Neural progenitor cell (in vitro differentiated cells): ENCODE data around the gene CCR7. TPM values are rescaled to one million over a fixed set of nuclear protein-coding genes. Genes with fewer than 3 reads are reported as not detected.

ENCODE experiments used
- DNase-seq: peaks from one replicate; pipeline ENCODE4 v3.0.0-alpha.2; 2016; ENCODE audit warnings: low spot score
- H2AFZ ChIP-seq: fragments of 200-600 bp; sonication (generic); replicated peaks from 2 replicates; pipeline ENCODE4 v1.6.1; 2016; ENCODE audit warnings: antibody characterized with exemption
- H3F3A ChIP-seq: fragments of 200-600 bp; sonication (generic); 2 replicates; pipeline ENCODE4 v1.6.1; 2016; ENCODE audit warnings: antibody characterized with exemption, low read depth
- H3K27ac ChIP-seq: fragments of 200-600 bp; sonication (generic); 2 replicates; pipeline ENCODE4 v1.5.1; 2016; ENCODE audit warnings: mild to moderate bottlenecking
- H3K27me3 ChIP-seq: fragments of 200-600 bp; sonication (generic); 2 replicates; pipeline ENCODE4 v1.6.1; 2016; ENCODE audit warnings: mild to moderate bottlenecking, moderate library complexity
- H3K36me3 ChIP-seq: fragments of 200-600 bp; sonication (generic); 2 replicates; pipeline ENCODE4 v1.5.1; 2016
- H3K4me1 ChIP-seq: fragments of 200-600 bp; sonication (generic); 2 replicates; pipeline ENCODE4 v1.6.1; 2016; ENCODE audit warnings: mixed run types
- H3K4me2 ChIP-seq: fragments of 200-600 bp; sonication (generic); 2 replicates; pipeline ENCODE4 v1.6.1; 2016
- H3K4me3 ChIP-seq: fragments of 200-600 bp; sonication (generic); 2 replicates; pipeline ENCODE4 v1.5.1; 2016
- H3K79me2 ChIP-seq: fragments of 200-600 bp; sonication (generic); 2 replicates; pipeline ENCODE4 v1.6.1; 2016; ENCODE audit warnings: low read depth
- H3K9ac ChIP-seq: fragments of 200-600 bp; sonication (generic); 2 replicates; pipeline ENCODE4 v1.6.1; 2016
- H3K9me3 ChIP-seq: fragments of 200-600 bp; sonication (generic); 2 replicates; pipeline ENCODE4 v1.5.1; 2016; ENCODE audit warnings: low read depth
- H4K20me1 ChIP-seq: fragments of 200-600 bp; sonication (generic); 2 replicates; pipeline ENCODE4 v1.6.1; 2016; ENCODE audit warnings: low read depth
- H3K27ac Mint-ChIP-seq: 3 replicates; pipeline ENCODE4 v1.8.0; 2021; ENCODE audit warnings: mixed read lengths
- H3K27me3 Mint-ChIP-seq: 2 replicates; pipeline ENCODE4 v1.8.0; 2022; ENCODE audit warnings: low read depth, mild to moderate bottlenecking, inconsistent platforms, moderate library complexity, mixed read lengths; ENCODE audit not compliant: insufficient read depth
- H3K36me3 Mint-ChIP-seq: 3 replicates; pipeline ENCODE4 v1.8.0; 2021; ENCODE audit warnings: mixed read lengths
- H3K4me1 Mint-ChIP-seq: 3 replicates; pipeline ENCODE4 v1.8.0; 2021; ENCODE audit warnings: mixed read lengths
- H3K4me3 Mint-ChIP-seq: 3 replicates; pipeline ENCODE4 v1.8.0; 2021; ENCODE audit warnings: mild to moderate bottlenecking, moderate library complexity, mixed read lengths
- H3K9me3 Mint-ChIP-seq: 3 replicates; pipeline ENCODE4 v1.8.0; 2020; ENCODE audit warnings: mixed read lengths
- EZH2 ChIP-seq: fragments of 200-600 bp; sonication (generic); IDR thresholded peaks from 2 replicates; pipeline ENCODE4 v1.6.1; 2017; ENCODE audit warnings: antibody characterized with exemption, mild to moderate bottlenecking, moderate library complexity
- EZH2phosphoT487 ChIP-seq: fragments of 200-600 bp; sonication (generic); IDR thresholded peaks from 2 replicates; pipeline ENCODE4 v1.6.1; 2017; ENCODE audit warnings: antibody characterized with exemption
- total RNA-seq: library from RNA; depleted of rRNA; stranded (reverse); fragments of >200 nt; gene quantifications from 2 replicates; pipeline ENCODE4 v1.2.3, GENCODE V29; 2015; ENCODE audit warnings: low replicate concordance
- TF ChIP-seq, protein P1 (sequence below): fragments of 200-600 bp; sonication (generic); IDR thresholded peaks from 2 replicates; pipeline ENCODE4 v1.5.1; 2017; ENCODE audit warnings: antibody characterized with exemption, mild to moderate bottlenecking

CCR7 gene
- total RNA-seq, 1 donor from 2014 or later, result not detected

DNA sequence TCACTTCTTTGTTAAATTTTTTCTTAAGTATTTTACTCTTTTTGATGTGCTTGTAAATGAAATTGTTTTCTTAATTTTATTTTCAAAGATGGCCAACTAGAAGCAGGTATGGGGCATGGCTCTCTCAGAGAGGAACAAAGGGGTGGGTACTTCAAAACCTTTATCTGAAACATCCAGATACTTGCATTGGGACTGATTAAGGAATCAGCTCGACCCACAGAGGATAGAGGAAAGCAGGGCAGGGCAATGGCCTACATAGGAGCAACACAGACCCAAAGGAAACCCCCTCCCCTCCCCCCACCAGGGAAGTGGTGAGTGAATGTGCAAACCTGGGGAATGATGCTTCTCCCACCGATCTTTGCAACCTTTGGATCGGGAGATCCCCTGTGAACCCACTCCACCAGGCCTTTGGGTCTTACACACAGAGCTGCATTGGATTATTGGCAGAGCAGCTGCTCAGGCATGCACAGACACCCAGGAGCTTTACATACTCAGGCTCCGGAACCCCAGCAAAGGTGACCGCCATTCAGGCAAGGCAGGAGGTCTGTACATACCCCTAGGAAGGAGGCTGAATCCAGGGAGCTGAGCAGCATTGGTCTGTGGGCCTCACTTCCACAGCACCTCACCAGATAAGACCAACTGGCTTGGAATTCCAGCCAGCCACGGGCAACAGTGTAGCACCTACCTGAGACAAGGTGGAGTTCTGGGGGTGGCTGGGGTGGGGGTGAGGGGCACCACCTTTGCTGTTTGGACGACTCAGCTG lies 3.0 kb upstream of the CCR7 start:
- H3K9me3 ChIP-seq, result peaks cover 18% of the 10 kb centered on the region
- H3K9me3 Mint-ChIP-seq, result peaks cover 6% of the 10 kb centered on the region
- no peaks in the 10 kb centered on the region for H3K36me3 ChIP-seq
- H3K27me3 Mint-ChIP-seq, result peaks cover 2% of the 10 kb centered on the region
- no peak overlapping the region for H3K27ac Mint-ChIP-seq
- no peaks in the 10 kb centered on the region for H3K79me2 ChIP-seq
- no peak for TF ChIP-seq EZH2phosphoT487
- TF ChIP-seq EZH2, result no peak
- TF ChIP-seq, protein P1, sequence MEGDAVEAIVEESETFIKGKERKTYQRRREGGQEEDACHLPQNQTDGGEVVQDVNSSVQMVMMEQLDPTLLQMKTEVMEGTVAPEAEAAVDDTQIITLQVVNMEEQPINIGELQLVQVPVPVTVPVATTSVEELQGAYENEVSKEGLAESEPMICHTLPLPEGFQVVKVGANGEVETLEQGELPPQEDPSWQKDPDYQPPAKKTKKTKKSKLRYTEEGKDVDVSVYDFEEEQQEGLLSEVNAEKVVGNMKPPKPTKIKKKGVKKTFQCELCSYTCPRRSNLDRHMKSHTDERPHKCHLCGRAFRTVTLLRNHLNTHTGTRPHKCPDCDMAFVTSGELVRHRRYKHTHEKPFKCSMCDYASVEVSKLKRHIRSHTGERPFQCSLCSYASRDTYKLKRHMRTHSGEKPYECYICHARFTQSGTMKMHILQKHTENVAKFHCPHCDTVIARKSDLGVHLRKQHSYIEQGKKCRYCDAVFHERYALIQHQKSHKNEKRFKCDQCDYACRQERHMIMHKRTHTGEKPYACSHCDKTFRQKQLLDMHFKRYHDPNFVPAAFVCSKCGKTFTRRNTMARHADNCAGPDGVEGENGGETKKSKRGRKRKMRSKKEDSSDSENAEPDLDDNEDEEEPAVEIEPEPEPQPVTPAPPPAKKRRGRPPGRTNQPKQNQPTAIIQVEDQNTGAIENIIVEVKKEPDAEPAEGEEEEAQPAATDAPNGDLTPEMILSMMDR, result no peak
- no peaks in the 10 kb centered on the region for H4K20me1 ChIP-seq
- no peak overlapping the region for H3K4me3 ChIP-seq
- no peak overlapping the region for H3K9ac ChIP-seq
- H3K27ac ChIP-seq, result no peak overlapping the region
- H2AFZ ChIP-seq, result no peak overlapping the region
- no peaks in the 10 kb centered on the region for H3K4me1 Mint-ChIP-seq
- no peaks in the 10 kb centered on the region for H3K27me3 ChIP-seq
- H3F3A ChIP-seq, result no peaks in the 10 kb centered on the region
- H3K4me3 Mint-ChIP-seq, result no peak overlapping the region
- H3K4me2 ChIP-seq, result no peak overlapping the region
- no peaks in the 10 kb centered on the region for H3K4me1 ChIP-seq
- no peak for DNase-seq
- no peaks in the 10 kb centered on the region for H3K36me3 Mint-ChIP-seq

DNA sequence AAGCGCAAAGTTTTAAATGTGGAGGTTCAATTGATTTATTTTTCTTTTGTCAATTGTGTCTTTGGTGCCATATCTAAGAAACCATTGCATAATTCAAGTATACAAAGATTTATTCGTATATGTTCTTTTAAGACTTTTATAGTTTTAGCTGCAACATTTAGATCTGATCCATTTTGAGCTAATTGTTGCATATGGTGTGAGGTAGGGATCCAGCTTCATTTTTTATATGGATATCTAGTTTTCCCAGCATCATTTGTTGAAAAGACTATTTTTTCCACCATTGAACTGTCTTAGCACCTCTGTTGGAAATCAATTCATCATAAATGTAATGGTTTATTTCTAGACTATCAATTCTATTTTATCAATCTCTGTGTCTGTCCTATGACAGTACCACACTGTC lies 2.1 kb upstream of the CCR7 start:
- Histone ChIP-seq H4K20me1 (no peaks in the 10 kb centered on the region), H3K79me2 (no peaks in the 10 kb centered on the region), H3K27ac (no peak overlapping the region), H3K4me2 (no peak overlapping the region), H3K36me3 (no peaks in the 10 kb centered on the region), H2AFZ (no peak overlapping the region), H3K4me3 (no peak overlapping the region), H3K9ac (no peak overlapping the region), H3F3A (no peaks in the 10 kb centered on the region), H3K9me3 (peaks cover 18% of the 10 kb centered on the region), H3K27me3 (no peaks in the 10 kb centered on the region), H3K4me1 (no peaks in the 10 kb centered on the region)
- Mint-ChIP-seq H3K27me3 (no peaks in the 10 kb centered on the region), H3K27ac (no peak overlapping the region), H3K9me3 (peaks cover 6% of the 10 kb centered on the region), H3K36me3 (no peaks in the 10 kb centered on the region), H3K4me1 (no peaks in the 10 kb centered on the region), H3K4me3 (no peak overlapping the region)
- TF ChIP-seq EZH2 (no peak), EZH2phosphoT487 (no peak)
- TF ChIP-seq, protein P1, result no peak
- no peak for DNase-seq

DNA sequence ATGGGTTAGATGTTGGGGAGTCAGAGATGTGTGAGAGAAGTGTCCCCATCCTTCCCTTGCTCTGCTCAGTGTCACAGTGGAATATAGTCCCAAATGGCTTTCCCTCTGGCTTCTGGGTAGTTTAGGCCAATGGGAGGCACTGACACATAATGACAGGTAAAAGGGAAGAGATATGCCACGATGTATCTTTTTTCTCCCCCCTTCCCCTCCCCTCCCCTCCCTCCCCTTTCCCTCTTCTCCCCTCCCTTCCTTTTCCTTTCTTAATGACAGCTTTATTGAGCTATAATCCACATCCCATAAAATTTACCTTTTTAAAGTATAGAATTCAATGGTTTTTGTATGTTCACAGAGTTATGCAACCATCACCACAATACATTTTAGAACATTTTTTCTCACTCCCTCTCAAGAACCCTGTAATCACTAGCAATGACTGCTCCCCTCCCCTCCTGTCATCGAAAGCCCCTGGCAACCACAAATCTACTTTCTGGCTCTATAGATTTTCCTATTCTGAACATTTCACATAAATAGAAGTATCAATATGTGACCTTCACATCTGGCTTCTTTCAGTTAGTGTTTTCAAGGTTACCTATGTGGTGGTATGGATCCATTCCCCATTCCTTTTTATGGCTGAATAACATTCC lies 617 bp upstream of the CCR7 start:
- H3K27ac ChIP-seq, result no peak overlapping the region
- Mint-ChIP-seq H3K27ac (no peak overlapping the region), H3K36me3 (no peaks in the 10 kb centered on the region), H3K27me3 (no peaks in the 10 kb centered on the region), H3K4me3 (no peak overlapping the region), H3K4me1 (peaks cover 3% of the 10 kb centered on the region), H3K9me3 (peaks cover 6% of the 10 kb centered on the region)
- no peaks in the 10 kb centered on the region for H3F3A ChIP-seq
- no peak overlapping the region for H2AFZ ChIP-seq
- peaks cover 5% of the 10 kb centered on the region for H3K4me1 ChIP-seq
- no peaks in the 10 kb centered on the region for H3K27me3 ChIP-seq
- TF ChIP-seq EZH2phosphoT487 (no peak), EZH2 (no peak)
- TF ChIP-seq, protein P1, result no peak
- H3K9ac ChIP-seq, result no peak overlapping the region
- no peak overlapping the region for H3K4me3 ChIP-seq
- H4K20me1 ChIP-seq, result no peaks in the 10 kb centered on the region
- H3K36me3 ChIP-seq, result no peaks in the 10 kb centered on the region
- peaks cover 18% of the 10 kb centered on the region for H3K9me3 ChIP-seq
- no peak overlapping the region for H3K4me2 ChIP-seq
- H3K79me2 ChIP-seq, result no peaks in the 10 kb centered on the region
- no peak for DNase-seq
